GM18502 (cell line): Measurements from ENCODE around the gene MOCS1.

Source experiments
- ATAC-seq: cut with Tn5 transposase; IDR thresholded peaks from one replicate; pipeline ENCODE4 v1.9.1; 2021; ENCODE audit warnings: mild to moderate bottlenecking; ENCODE audit not compliant: unreplicated experiment, poor library complexity

Gene MOCS1

GRCh38 chr6:39950125-39950720 is 16.0 kb upstream of the MOCS1 start:
- ATAC-seq: no peak

GRCh38 chr6:39948199-39948791 is 14.0 kb upstream of the MOCS1 start:
- no peak for ATAC-seq

DNA sequence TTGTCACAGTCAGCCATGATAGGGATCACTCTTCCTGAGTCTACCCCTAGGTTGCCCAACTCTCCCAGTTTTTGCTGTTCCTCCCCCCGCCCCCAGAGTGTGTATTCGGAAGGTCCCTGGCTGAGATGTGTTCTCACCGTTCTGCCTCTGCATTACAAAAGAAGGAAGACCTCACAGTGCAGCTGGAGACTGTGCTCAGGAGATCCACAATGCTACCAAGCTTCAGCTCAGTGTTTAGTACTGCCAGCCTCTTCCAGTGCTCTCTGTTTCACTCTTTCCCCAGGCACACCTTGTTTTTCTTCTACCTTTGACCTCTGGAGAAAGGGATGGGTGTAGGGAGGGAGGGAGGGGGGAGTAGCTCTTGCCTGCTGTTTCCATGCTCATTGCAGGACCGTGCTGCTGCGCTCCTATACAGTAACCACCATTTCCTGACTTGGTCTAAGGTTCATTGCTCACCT is 13.4 kb upstream of the MOCS1 start:
- ATAC-seq: no peak

DNA sequence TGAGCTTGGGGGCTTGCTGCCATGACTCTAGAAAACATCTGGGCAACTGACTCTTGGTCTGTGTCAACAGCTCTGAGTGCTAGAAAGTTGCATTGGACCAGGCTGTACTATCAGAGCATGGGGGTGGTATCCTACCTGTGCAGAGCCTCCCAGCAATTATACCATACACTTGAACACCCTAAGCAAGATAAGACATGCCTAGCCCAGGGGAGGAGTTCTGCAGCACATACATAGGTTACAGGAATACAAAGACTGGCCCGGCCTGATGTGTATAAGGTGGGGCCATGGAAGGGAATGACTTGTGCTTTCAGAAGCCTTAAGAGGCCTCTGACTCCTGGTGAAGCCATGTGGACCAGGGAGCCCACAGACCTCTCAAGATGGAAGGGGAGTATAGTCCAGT is 11.4 kb upstream of the MOCS1 start:
- ATAC-seq: no peak

GRCh38 chr6:39942903-39943580 is 8.8 kb upstream of the MOCS1 start:
- ATAC-seq: no peak

- ATAC-seq: no peak
Measured at GRCh38 chr6:39941820-39942219, 7.6 kb upstream of the MOCS1 start.

GRCh38 chr6:39941138-39941537 is 6.9 kb upstream of the MOCS1 start:
- ATAC-seq: no peak

- no peak for ATAC-seq
Measured at GRCh38 chr6:39938773-39939654, 4.8 kb upstream of the MOCS1 start.

GRCh38 chr6:39937686-39938333 is 3.5 kb upstream of the MOCS1 start:
- no peak for ATAC-seq

- ATAC-seq: no peak
Measured at GRCh38 chr6:39936857-39937256, 2.6 kb upstream of the MOCS1 start.

DNA sequence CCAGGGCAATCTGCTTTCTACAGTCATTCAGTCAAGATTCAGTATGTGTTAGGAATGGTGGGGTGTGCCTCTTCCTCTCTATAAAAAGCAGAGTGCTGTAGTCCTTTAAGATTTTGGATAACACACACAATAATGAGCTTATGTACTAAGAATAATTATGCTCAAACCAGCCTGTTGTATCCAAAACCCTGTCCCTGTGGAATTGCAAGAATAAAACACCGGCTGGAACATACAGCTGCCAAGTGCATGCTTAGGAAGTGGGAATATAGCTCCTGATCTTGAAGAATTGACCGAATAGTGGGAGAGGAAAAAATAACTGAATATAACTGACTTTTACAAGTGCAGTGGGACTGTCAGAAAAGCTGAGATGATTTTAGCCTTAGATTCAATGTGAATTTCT is 979 bp upstream of the MOCS1 start:
- ATAC-seq: no peak

DNA sequence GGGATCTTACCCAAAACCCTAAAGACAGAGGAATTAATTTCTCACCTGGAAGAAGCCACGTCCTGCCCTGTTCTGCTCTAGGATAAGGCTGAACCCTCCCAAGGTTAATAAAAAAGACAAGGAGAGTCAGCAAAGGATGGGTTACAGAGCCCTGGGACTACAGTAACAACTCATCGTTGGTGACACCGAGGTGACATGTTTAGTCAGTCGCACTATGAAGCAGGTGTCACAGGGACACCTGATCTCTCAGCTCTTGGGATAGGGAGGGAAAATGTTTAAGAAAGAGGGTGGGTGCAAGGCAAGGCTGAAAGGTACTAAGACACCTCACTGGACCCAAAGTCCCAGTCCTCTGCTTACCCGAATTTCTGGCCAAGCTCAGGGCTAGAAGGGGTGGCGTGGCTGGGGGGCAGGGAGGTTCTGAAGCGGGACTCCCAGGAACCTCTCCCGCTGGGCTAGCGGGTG is 562 bp downstream of the MOCS1 start:
- no peak for ATAC-seq

DNA sequence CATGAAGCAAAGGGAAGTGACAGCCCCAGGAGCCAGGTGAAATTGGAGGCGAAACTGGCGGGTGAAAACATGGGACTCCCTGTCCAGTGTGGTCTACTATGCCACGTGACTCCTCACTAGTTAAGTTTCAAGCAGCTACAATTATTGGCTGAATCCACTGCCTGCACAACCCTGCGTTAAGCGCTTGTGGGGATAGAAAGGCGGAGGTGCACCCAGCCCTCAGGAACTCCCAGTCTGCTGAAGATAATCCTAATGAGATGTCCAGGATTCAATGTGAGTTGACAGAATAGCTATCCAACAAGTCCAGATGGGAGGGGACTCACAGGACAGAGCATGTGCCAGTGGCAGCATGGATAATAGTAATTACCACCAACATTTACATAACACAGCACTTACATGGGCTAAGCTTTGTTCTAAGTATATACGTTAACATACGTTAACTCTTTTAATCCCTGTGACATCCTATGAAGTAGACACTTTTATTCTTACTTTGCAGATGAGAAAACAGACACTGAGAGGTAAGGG is 1.8 kb downstream of the MOCS1 start:
- no peak for ATAC-seq

DNA sequence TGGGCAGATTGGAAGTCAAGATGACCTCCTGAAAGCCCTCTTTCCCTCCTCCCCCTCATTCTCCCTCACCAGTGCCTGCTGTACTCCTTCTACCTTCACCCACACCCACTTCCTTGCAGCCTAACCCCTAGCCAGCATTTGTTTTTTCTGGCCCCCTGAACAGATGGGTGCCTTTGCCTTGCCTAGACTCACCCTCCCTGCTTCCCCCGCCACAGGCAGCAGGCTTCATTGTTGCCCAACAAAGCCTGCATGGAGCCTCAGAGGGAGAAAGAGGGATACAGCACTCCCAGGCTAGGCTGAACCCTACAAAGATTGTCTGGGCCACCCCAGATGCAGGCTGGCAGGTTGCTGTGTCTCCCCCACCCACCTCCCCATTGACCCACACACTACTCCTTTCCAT is 2.7 kb downstream of the MOCS1 start:
- ATAC-seq: no peak

- no peak for ATAC-seq
Measured at GRCh38 chr6:39930540-39930939, 3.7 kb downstream of the MOCS1 start.

- ATAC-seq: no peak
Measured at GRCh38 chr6:39929733-39930461, 4.4 kb downstream of the MOCS1 start.

DNA sequence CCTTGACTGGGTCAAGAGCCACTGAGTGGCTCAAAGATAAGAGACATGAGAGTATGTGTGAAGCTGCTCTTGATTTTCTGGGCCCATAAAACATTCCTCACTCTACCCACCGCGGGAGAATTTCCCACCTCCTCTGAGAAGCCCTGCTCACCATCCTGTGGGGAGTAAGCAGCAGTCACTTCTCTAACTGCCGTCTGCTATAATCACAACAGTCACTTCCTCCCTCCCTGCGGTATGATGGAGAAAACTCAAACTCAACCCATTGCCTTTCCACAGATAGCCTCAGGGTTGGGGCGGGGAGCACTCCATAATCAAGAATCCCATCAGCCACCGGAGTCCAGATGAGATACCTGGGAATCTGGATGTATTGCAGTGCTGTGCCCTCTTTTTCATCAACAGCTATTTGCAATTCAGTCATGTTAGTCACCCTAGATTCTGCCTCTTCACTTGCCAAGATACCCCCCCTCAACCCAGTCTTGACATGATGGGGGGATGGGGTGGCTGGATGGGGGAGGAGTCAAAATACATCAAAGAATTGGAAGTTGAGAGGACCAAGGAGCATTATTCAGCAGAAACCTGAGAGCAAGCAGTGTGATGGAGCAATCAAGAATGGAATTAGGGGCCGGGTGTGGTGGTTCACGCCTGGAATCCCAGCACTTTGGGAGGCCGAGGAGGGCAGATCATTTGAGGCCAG is 5.1 kb downstream of the MOCS1 start:
- ATAC-seq: no peak

DNA sequence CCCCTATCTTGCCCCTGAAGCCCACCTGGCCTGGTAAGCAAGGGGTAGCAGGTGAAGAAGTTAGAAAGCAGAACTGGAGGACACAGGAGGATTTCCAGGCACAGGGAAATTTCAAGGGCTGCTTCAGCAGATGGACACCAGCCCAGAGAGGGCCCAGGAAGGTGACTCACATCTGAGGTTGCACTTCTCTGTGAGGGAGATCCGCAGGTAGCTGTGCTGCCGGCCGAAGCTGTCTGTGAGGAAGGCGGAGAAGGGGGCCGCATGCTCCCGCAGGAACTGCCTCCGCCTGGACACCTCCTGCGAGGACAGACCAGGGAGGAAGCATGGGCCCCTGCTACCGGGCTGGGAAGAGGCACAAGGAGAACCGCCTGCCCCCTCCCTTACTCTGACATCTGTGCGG is 7.1 kb downstream of the MOCS1 start:
- no peak for ATAC-seq

DNA sequence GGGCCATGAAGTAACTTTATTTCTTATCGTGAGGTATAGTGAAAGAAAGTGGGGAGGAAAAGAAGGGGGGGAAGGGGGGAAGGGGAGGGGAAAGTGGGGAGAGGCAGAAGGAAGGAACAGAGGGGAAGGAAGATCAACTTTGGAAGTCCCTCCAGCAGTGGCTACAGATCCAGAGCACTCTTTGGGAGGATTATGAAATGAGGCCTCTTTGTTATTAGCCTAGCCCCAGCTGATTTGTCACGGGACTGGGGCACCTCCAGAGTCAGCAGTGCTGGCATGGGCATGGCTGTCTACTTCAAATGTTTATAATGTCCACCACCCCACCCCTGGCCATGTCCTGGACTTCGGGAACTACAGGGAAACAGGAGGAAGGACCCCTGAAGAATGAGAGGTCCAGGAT is 7.6 kb downstream of the MOCS1 start:
- no peak for ATAC-seq
